H1 (cell line): Measurements from ENCODE around the gene PARD6A. TPM values are rescaled to one million over a fixed set of nuclear protein-coding genes. Genes with fewer than 3 reads are reported as not detected.

Experiments used
- CTCF ChIA-PET: fragments of 300-600 bp; sonication (Branson Sonifier 250); formaldehyde crosslinking; loops from one replicate; lab custom pipeline; 2021; ENCODE audit not compliant: partially characterized antibody; lab: Charles Lee
- POLR2A ChIA-PET: fragments of 300-600 bp; sonication (Branson Sonifier 250); formaldehyde crosslinking; loops from one replicate; lab custom pipeline; 2021; ENCODE audit warnings: inconsistent platforms; ENCODE audit not compliant: partially characterized antibody; lab: Charles Lee
- DNase-seq, 2 experiments: peaks; one replicate each; pipeline versions ENCODE4 v3.0.0 to v3.0.0-alpha.2; 2010 to 2022; ENCODE audit warnings: low spot score in 2 of 2, low read depth in 1 of 2, mixed read lengths in 1 of 2
- FAIRE-seq: peaks from 2 replicates; lab custom pipeline; 2011; peaks lifted over from hg19 to GRCh38; lab: Jason Lieb, UNC
- H2AFZ ChIP-seq: 2 replicates; pipeline ENCODE4 v1.8.1; 2012; ENCODE audit warnings: low read length, inconsistent platforms
- H2AK5ac ChIP-seq: 2 replicates; pipeline ENCODE4 v1.6.1; 2013; ENCODE audit warnings: low read depth, low read length
- H2BK120ac ChIP-seq: replicated peaks from 2 replicates; pipeline ENCODE3; 2013; ENCODE audit warnings: low read depth, low read length, inconsistent platforms
- H2BK12ac ChIP-seq: 2 replicates; pipeline ENCODE4 v1.6.1; 2013; ENCODE audit warnings: low read depth, low read length
- H2BK15ac ChIP-seq: 2 replicates; pipeline ENCODE4 v1.6.1; 2013; ENCODE audit warnings: low read length
- H2BK20ac ChIP-seq: 2 replicates; pipeline ENCODE4 v1.6.1; 2013; ENCODE audit warnings: low read length
- H2BK5ac ChIP-seq: 2 replicates; pipeline ENCODE4 v1.6.1; 2013; ENCODE audit warnings: low read depth, low read length
- H3K14ac ChIP-seq: 2 replicates; pipeline ENCODE4 v1.6.1; 2013; ENCODE audit warnings: inconsistent platforms; ENCODE audit not compliant: insufficient read length
- H3K18ac ChIP-seq: 2 replicates; pipeline ENCODE4 v1.6.1; 2013; ENCODE audit warnings: low read length; ENCODE audit errors: extremely low read depth
- H3K23ac ChIP-seq: 2 replicates; pipeline ENCODE4 v1.6.1; 2013; ENCODE audit warnings: inconsistent platforms; ENCODE audit not compliant: insufficient read length
- H3K23me2 ChIP-seq: 2 replicates; pipeline ENCODE4 v1.6.1; 2013; ENCODE audit warnings: low read depth, low read length
- H3K27ac ChIP-seq: 2 replicates; pipeline ENCODE4 v1.6.1; 2011; ENCODE audit warnings: low read depth, low read length, inconsistent platforms
- H3K27me3 ChIP-seq, 4 experiments: replicated peaks in 1 of 4; 1 replicate in 1 of 4; 2 replicates in 3 of 4; pipeline versions ENCODE4 v1.6.1 to v1.8.1; 2011 to 2013; ENCODE audit warnings: low read length in 3 of 4, mild to moderate bottlenecking in 3 of 4, inconsistent platforms in 2 of 4, mixed read lengths in 2 of 4, moderate library complexity in 1 of 4; ENCODE audit not compliant: control insufficient read depth in 3 of 4, insufficient read depth in 3 of 4; ENCODE audit errors: extremely low read depth in 1 of 4
- H3K36me3 ChIP-seq, 4 experiments: 2 replicates each; pipeline versions ENCODE4 v1.6.1 to v1.8.1; 2011 to 2013; ENCODE audit warnings: mild to moderate bottlenecking in 4 of 4, low read length in 3 of 4, moderate library complexity in 2 of 4, control low read depth in 1 of 4, inconsistent platforms in 1 of 4; ENCODE audit not compliant: insufficient read depth in 4 of 4, control insufficient read depth in 2 of 4
- H3K4ac ChIP-seq: replicated peaks from 2 replicates; pipeline ENCODE3; 2013; ENCODE audit warnings: low read length, low read depth, mixed read lengths, inconsistent platforms; ENCODE audit not compliant: insufficient read length
- H3K4me1 ChIP-seq, 4 experiments: replicated peaks in 1 of 4; 1 replicate in 1 of 4; 2 replicates in 3 of 4; pipeline versions ENCODE4 v1.6.1 to v1.8.1; 2011 to 2013; ENCODE audit warnings: low read length in 3 of 4, inconsistent platforms in 2 of 4, mixed read lengths in 1 of 4; ENCODE audit not compliant: insufficient read depth in 4 of 4, control insufficient read depth in 3 of 4
- H3K4me2 ChIP-seq, 2 experiments: 2 replicates each; pipeline versions ENCODE4 v1.6.1 to v1.8.1; 2011 to 2013; ENCODE audit warnings: low read depth in 2 of 2, low read length in 2 of 2, control low read depth in 1 of 2, inconsistent platforms in 1 of 2, mild to moderate bottlenecking in 1 of 2; ENCODE audit not compliant: insufficient read depth in 1 of 2
- H3K4me3 ChIP-seq, 4 experiments: fragments of 200-600, 300-600 bp in 1 of 4; sonication (generic), shearing (Covaris generic), sonication (Bioruptor Twin) in 1 of 4; 2 replicates each; pipeline versions ENCODE4 v1.5.1 to v1.8.1; 2011 to 2016; ENCODE audit warnings: low read length in 4 of 4, low read depth in 3 of 4, control low read depth in 2 of 4, inconsistent platforms in 2 of 4, mild to moderate bottlenecking in 2 of 4, mixed read lengths in 1 of 4, moderate library complexity in 1 of 4; ENCODE audit not compliant: insufficient read depth in 2 of 4; ENCODE audit errors: extremely low read depth in 1 of 4
- H3K56ac ChIP-seq: replicated peaks from 2 replicates; pipeline ENCODE3; 2013; ENCODE audit warnings: low read depth, mild to moderate bottlenecking, mixed read lengths, low read length, inconsistent platforms; ENCODE audit not compliant: insufficient read length
- H3K79me1 ChIP-seq: 2 replicates; pipeline ENCODE4 v1.6.1; 2013; ENCODE audit warnings: low read depth, low read length, control low read depth
- H3K79me2 ChIP-seq, 2 experiments: 2 replicates each; pipeline versions ENCODE4 v1.6.1 to v1.8.1; 2012 to 2013; ENCODE audit warnings: low read length in 2 of 2, mild to moderate bottlenecking in 2 of 2, inconsistent platforms in 1 of 2; ENCODE audit not compliant: insufficient read depth in 2 of 2, control insufficient read depth in 1 of 2
- H3K9ac ChIP-seq, 4 experiments: replicated peaks in 1 of 4; 1 replicate in 1 of 4; 2 replicates in 3 of 4; pipeline versions ENCODE4 v1.6.1 to v1.8.1; 2011 to 2013; ENCODE audit warnings: low read depth in 3 of 4, low read length in 3 of 4, control low read depth in 2 of 4, mild to moderate bottlenecking in 2 of 4, moderate library complexity in 2 of 4, inconsistent platforms in 1 of 4; ENCODE audit errors: extremely low read depth in 1 of 4
- H3K9me3 ChIP-seq, 2 experiments: 2 replicates each; pipeline versions ENCODE4 v1.6.1 to v1.8.1; 2012 to 2013; ENCODE audit warnings: mild to moderate bottlenecking in 2 of 2, moderate library complexity in 2 of 2, control low read depth in 1 of 2, inconsistent platforms in 1 of 2, low read depth in 1 of 2, low read length in 1 of 2, mixed read lengths in 1 of 2; ENCODE audit not compliant: insufficient read depth in 2 of 2
- H4K20me1 ChIP-seq, 2 experiments: replicated peaks in 1 of 2; 2 replicates each; pipeline versions ENCODE3 to v1.8.1; 2011 to 2013; ENCODE audit warnings: inconsistent platforms in 2 of 2, low read length in 2 of 2, mild to moderate bottlenecking in 1 of 2; ENCODE audit not compliant: insufficient read depth in 2 of 2, control insufficient read depth in 1 of 2
- H4K5ac ChIP-seq: 2 replicates; pipeline ENCODE4 v1.6.1; 2013; ENCODE audit warnings: low read length, low read depth, mixed read lengths, inconsistent platforms; ENCODE audit not compliant: insufficient read length
- H4K8ac ChIP-seq: 2 replicates; pipeline ENCODE4 v1.8.0; 2013; ENCODE audit warnings: mild to moderate bottlenecking, moderate library complexity, low read length, inconsistent platforms; ENCODE audit not compliant: insufficient read depth; ENCODE audit errors: extremely low read depth
- H4K91ac ChIP-seq: replicated peaks from 2 replicates; pipeline ENCODE3; 2013; ENCODE audit warnings: low read length, mixed read lengths, inconsistent platforms; ENCODE audit not compliant: insufficient read length
- CREB1 ChIP-seq: IDR thresholded peaks from 2 replicates; pipeline ENCODE4 v1.6.1; 2012; ENCODE audit warnings: inconsistent platforms
- KDM5A ChIP-seq: fragments of 200-600 bp; IDR thresholded peaks from 2 replicates; pipeline ENCODE4 v1.7.1; 2012; ENCODE audit warnings: mild to moderate bottlenecking, low read length, inconsistent platforms, mixed read lengths
- NRF1 ChIP-seq: IDR thresholded peaks from 2 replicates; pipeline ENCODE4 v1.6.1; 2011; ENCODE audit warnings: mild to moderate bottlenecking, low read depth, low read length, improper control_type of control experiment
- RFX5 ChIP-seq: IDR thresholded peaks from 2 replicates; pipeline ENCODE4 v1.6.1; 2011; ENCODE audit warnings: low read depth, low read length, improper control_type of control experiment, borderline replicate concordance
- SAP30 ChIP-seq: fragments of 300-600 bp; sonication (generic); IDR thresholded peaks from 2 replicates; pipeline ENCODE4 v1.7.1; 2012; ENCODE audit warnings: low read length, moderate library complexity, mild to moderate bottlenecking, inconsistent platforms; ENCODE audit not compliant: insufficient read depth, insufficient replicate concordance
- SRF ChIP-seq: IDR thresholded peaks from 2 replicates; pipeline ENCODE4 v1.6.1; 2011; ENCODE audit warnings: mild to moderate bottlenecking, low read depth, low read length, moderate library complexity
- TAF1 ChIP-seq: IDR thresholded peaks from 2 replicates; pipeline ENCODE4 v1.6.1; 2011; ENCODE audit warnings: mild to moderate bottlenecking, low read depth, low read length
- YY1 ChIP-seq: IDR thresholded peaks from 2 replicates; pipeline ENCODE4 v1.6.1; 2011; ENCODE audit warnings: low read depth, mild to moderate bottlenecking, low read length
- WGBS, 2 experiments: shearing (Covaris generic) in 1 of 2; methylation state at CpG; one replicate each; pipeline versions ENCODE4 v1.1.6 to v1.1.7; 2013 to 2015; ENCODE audit warnings: low lambda C conversion rate in 2 of 2, mixed read lengths in 2 of 2, inconsistent platforms in 1 of 2, low coverage in 1 of 2, missing lambda C conversion rate in 1 of 2; ENCODE audit not compliant: insufficient replicate concordance in 2 of 2, insufficient coverage in 1 of 2, insufficient read length in 1 of 2; ENCODE audit errors: extremely low coverage in 1 of 2, missing lambda C conversion rate in 1 of 2; 5-methylcytosine and 5-hydroxymethylcytosine counted together
- polyA plus RNA-seq, 7 experiments: library from polyadenylated mRNA; depleted of rRNA in 3 of 7; stranded (reverse) in 5 of 7; unstranded in 2 of 7; fragments of >200 nt in 5 of 7; fragments of 200-250 nt in 2 of 7; gene quantifications; 1 replicate in 5 of 7; 2 replicates in 1 of 7; 4 replicates in 1 of 7; pipeline versions ENCODE4 v1.2.1 to v1.2.3, GENCODE V29; 2011 to 2013; ENCODE audit warnings: missing spikeins in 2 of 7, mixed read lengths in 2 of 7
- total RNA-seq: library from RNA; stranded (reverse); fragmentation: NEBNext Ultra II Directional; extraction: Animal tissue kit (Norgen Biotek cat#: 25700); gene quantifications from 2 replicates; pipeline ENCODE4 v1.2.1, GENCODE V29; 2021
- TF ChIP-seq, protein P1 (sequence below), 3 experiments: IDR thresholded peaks; 1 replicate in 2 of 3; 2 replicates in 1 of 3; pipeline versions ENCODE4 v1.5.1 to v1.6.1; 2011; ENCODE audit warnings: low read length in 3 of 3, mild to moderate bottlenecking in 3 of 3, inconsistent platforms in 2 of 3, low read depth in 1 of 3, moderate library complexity in 1 of 3; ENCODE audit not compliant: insufficient read depth in 1 of 3; ENCODE audit errors: control extremely low read depth in 1 of 3
- TF ChIP-seq, protein P2 (sequence below): IDR thresholded peaks from 2 replicates; pipeline ENCODE4 v1.6.1; 2012; ENCODE audit warnings: low read length, inconsistent platforms

Gene PARD6A
- total and polyA plus RNA-seq, 2 of the 8 experiments (the other 6 are each of a cell fraction or from before 2014, with no cell fraction given), result 15.1 to 21.8 TPM

DNA sequence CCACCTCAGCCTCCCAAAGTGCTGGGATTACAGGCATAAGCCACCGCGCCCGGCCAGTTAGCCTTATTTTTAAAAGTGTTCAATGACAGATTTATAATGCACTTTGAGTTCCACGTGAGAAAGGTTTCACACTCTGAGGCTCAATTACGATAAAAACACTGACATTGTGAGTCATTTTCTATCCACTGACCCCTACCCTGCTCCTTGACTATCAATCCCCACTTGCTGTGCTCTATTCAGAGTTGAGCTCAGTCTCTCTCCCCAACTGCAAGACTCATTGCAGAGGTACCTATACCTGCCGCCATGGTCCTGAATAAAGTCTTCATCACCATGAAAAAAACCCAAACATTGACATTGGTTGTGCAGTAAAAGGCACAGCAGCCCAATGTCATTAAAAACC lies 49.8 kb downstream of the PARD6A start:
- Histone ChIP-seq H3K23ac (no peak overlapping the region), H2BK5ac (no peak overlapping the region), H2BK20ac (no peak overlapping the region), H2AFZ (no peak overlapping the region), H4K8ac (no peak overlapping the region), H2BK12ac (no peak overlapping the region), H3K79me2 (peaks cover 3 to 69% of the 10 kb centered on the region in 2 experiments; a peak in 3 of 4 replicates), H4K5ac (no peak overlapping the region), H3K79me1 (peaks cover 7% of the 10 kb centered on the region), H3K23me2 (no peaks in the 10 kb centered on the region), H2AK5ac (no peak overlapping the region), H3K4me2 (no peak overlapping the region), H3K18ac (no peak overlapping the region), H3K27me3 (no peaks in the 10 kb centered on the region), H3K56ac (no peak overlapping the region), H3K9me3 (no peaks in the 10 kb centered on the region), H3K9ac (no peak overlapping the region), H4K20me1 (peaks cover 0 to 6% of the 10 kb centered on the region in 2 experiments), H3K27ac (no peak overlapping the region), H3K36me3 (no peaks in the 10 kb centered on the region; a peak in 1 of 8 replicates), H3K4me1 (peaks cover 0 to 13% (median 4%) of the 10 kb centered on the region in 4 experiments; a peak in 4 of 7 replicates), H3K14ac (no peak overlapping the region), H4K91ac (no peak overlapping the region), H2BK15ac (no peak overlapping the region), H2BK120ac (no peak overlapping the region), H3K4me3 (no peak overlapping the region), H3K4ac (no peak overlapping the region)
- WGBS, 2 experiments, result 88% methylated on average over 6 of the region's 6 CpGs; no CpG with 5 or more reads in 1 of the 2 experiments
- ChIA-PET CTCF (interaction anchor here (0.6 to 1.9 kb wide), 5 partner anchors 28 to 212 kb away, joined by 3 to 6 read pairs (median 4); no protein-coding TSS in a partner anchor), POLR2A (interaction anchor here (1.6 to 3.3 kb wide), 2 partner anchors 9 to 40 kb away, joined by 4 to 16 read pairs; partner anchors contain the start of gene GFOD2)
- DNase-seq, result no peak
- FAIRE-seq, result no peak
- TF ChIP-seq CREB1 (no peak), SRF (no peak), TAF1 (no peak), SAP30 (no peak), YY1 (no peak), NRF1 (no peak), RFX5 (no peak), KDM5A (no peak)
- TF ChIP-seq, protein P1, sequence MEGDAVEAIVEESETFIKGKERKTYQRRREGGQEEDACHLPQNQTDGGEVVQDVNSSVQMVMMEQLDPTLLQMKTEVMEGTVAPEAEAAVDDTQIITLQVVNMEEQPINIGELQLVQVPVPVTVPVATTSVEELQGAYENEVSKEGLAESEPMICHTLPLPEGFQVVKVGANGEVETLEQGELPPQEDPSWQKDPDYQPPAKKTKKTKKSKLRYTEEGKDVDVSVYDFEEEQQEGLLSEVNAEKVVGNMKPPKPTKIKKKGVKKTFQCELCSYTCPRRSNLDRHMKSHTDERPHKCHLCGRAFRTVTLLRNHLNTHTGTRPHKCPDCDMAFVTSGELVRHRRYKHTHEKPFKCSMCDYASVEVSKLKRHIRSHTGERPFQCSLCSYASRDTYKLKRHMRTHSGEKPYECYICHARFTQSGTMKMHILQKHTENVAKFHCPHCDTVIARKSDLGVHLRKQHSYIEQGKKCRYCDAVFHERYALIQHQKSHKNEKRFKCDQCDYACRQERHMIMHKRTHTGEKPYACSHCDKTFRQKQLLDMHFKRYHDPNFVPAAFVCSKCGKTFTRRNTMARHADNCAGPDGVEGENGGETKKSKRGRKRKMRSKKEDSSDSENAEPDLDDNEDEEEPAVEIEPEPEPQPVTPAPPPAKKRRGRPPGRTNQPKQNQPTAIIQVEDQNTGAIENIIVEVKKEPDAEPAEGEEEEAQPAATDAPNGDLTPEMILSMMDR (IDR thresholded peaks at IDR 0.05; ENCODE audit: control extremely low read depth in 1 of 3, insufficient read depth in 1 of 3, low read depth in 1 of 3, low read length in 3 of 3), result no peak
- TF ChIP-seq, protein P2, sequence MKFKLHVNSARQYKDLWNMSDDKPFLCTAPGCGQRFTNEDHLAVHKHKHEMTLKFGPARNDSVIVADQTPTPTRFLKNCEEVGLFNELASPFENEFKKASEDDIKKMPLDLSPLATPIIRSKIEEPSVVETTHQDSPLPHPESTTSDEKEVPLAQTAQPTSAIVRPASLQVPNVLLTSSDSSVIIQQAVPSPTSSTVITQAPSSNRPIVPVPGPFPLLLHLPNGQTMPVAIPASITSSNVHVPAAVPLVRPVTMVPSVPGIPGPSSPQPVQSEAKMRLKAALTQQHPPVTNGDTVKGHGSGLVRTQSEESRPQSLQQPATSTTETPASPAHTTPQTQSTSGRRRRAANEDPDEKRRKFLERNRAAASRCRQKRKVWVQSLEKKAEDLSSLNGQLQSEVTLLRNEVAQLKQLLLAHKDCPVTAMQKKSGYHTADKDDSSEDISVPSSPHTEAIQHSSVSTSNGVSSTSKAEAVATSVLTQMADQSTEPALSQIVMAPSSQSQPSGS, result no peak
